Glutamatergic neuron (in vitro differentiated cells): ENCODE results near the gene ZNF839. TPM values are rescaled to one million over a fixed set of nuclear protein-coding genes. Genes with fewer than 3 reads are reported as not detected.

Experiments used
- DNase-seq: peaks from one replicate; pipeline ENCODE4 v3.0.0; 2022
- H3K27ac Mint-ChIP-seq: one replicate; pipeline ENCODE4 v1.8.0; 2020; ENCODE audit warnings: mild to moderate bottlenecking, mixed read lengths, inconsistent platforms; ENCODE audit not compliant: unreplicated experiment
- H3K27me3 Mint-ChIP-seq: one replicate; pipeline ENCODE4 v1.8.0; 2020; ENCODE audit warnings: mild to moderate bottlenecking, moderate library complexity, mixed read lengths, inconsistent platforms; ENCODE audit not compliant: unreplicated experiment
- H3K36me3 Mint-ChIP-seq: one replicate; pipeline ENCODE4 v1.8.0; 2020; ENCODE audit warnings: mild to moderate bottlenecking, mixed read lengths, inconsistent platforms; ENCODE audit not compliant: unreplicated experiment
- H3K4me1 Mint-ChIP-seq: one replicate; pipeline ENCODE4 v1.8.0; 2020; ENCODE audit warnings: mild to moderate bottlenecking, low read depth, mixed read lengths, inconsistent platforms; ENCODE audit not compliant: unreplicated experiment
- H3K4me3 Mint-ChIP-seq: one replicate; pipeline ENCODE4 v1.8.0; 2020; ENCODE audit warnings: mild to moderate bottlenecking, mixed read lengths, inconsistent platforms; ENCODE audit not compliant: unreplicated experiment
- H3K9me3 Mint-ChIP-seq: one replicate; pipeline ENCODE4 v1.8.0; 2020; ENCODE audit warnings: mild to moderate bottlenecking, moderate library complexity, mixed read lengths, inconsistent platforms; ENCODE audit not compliant: unreplicated experiment
- total RNA-seq: library from RNA; stranded (reverse); fragmentation: NEBNext Ultra II Directional; extraction: Animal tissue kit (Norgen Biotek cat#: 25700); gene quantifications from one replicate; pipeline ENCODE4 v1.2.1, GENCODE V29; 2021; ENCODE audit not compliant: unreplicated experiment
- TF ChIP-seq, protein P1 (sequence below): fragments of 200-600 bp; sonication (generic); IDR thresholded peaks from one replicate; pipeline ENCODE4 v1.5.0; 2021; ENCODE audit not compliant: partially characterized antibody, unreplicated experiment

ZNF839 gene
- total RNA-seq, 1 donor from 2014 or later: 13.6 TPM

DNA sequence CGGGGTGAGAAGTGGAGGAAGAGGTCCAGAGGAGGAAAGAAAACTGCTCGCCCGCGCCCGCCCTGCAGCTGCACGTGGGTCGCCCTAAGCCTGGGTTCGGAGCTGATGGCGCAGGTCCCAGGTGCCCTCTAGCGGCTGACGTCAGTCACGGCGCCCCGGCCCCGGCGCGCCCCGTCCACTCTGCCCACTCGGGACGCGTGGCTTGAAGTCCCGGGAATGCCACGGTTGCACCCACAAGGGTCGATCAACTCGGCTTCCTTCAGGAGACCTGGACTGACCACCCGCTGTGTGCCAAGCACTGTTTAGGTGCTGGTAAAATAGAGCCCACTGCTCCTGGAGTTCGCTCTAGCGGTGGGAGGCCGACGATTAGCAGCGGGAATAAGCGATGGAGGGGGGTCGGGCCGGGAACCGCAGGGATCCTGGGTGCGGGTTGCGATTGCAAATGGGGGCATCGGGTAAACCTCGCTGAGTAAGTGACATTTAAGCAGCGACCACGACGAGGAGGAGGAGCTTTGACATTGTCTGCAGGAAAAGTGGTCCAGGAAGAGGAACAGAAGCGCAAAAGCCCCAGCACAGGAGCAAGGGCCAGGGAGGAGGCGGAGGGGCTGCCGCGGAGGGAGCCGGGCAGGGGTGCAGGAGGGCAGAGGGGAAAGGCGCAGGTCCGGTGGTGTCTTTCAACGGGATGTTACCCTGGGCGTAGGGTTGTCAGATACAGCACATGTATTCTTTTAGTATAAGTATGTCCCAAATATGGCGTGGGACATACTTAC is 5.1 kb upstream of the ZNF839 start:
- Mint-ChIP-seq H3K27me3 (peaks cover 35% of the 10 kb centered on the region), H3K4me3 (peak overlapping the region; percentile 89), H3K27ac (peak overlapping the region; percentile 33), H3K4me1 (peaks cover 11% of the 10 kb centered on the region), H3K9me3 (peaks cover 27% of the 10 kb centered on the region), H3K36me3 (no peaks in the 10 kb centered on the region)
- peak; percentile 86 for DNase-seq
- TF ChIP-seq, protein P1, sequence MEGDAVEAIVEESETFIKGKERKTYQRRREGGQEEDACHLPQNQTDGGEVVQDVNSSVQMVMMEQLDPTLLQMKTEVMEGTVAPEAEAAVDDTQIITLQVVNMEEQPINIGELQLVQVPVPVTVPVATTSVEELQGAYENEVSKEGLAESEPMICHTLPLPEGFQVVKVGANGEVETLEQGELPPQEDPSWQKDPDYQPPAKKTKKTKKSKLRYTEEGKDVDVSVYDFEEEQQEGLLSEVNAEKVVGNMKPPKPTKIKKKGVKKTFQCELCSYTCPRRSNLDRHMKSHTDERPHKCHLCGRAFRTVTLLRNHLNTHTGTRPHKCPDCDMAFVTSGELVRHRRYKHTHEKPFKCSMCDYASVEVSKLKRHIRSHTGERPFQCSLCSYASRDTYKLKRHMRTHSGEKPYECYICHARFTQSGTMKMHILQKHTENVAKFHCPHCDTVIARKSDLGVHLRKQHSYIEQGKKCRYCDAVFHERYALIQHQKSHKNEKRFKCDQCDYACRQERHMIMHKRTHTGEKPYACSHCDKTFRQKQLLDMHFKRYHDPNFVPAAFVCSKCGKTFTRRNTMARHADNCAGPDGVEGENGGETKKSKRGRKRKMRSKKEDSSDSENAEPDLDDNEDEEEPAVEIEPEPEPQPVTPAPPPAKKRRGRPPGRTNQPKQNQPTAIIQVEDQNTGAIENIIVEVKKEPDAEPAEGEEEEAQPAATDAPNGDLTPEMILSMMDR: peak; percentile 97

DNA sequence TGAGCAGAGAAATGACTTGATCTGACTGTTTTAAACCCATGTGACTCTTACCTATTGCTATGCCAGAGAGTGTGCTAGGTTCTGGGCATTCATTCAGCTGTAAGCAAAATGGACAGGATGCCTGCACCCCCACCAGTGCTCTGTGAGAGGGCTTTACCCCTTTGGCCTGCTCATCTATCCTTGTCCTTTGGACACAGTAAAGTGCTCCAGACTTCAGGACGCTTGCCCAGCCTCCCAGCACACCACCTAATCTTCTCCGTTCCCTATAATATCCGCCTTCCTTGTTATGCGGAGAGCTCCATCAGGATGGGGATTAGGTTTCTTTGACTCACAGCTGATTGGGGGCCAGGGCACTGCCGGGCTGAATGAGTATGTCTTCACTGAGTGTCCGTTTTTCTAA is 4.4 kb upstream of the ZNF839 start:
- H3K4me1 Mint-ChIP-seq: peaks cover 11% of the 10 kb centered on the region
- H3K9me3 Mint-ChIP-seq: peaks cover 27% of the 10 kb centered on the region
- H3K27ac Mint-ChIP-seq: no peak overlapping the region
- TF ChIP-seq, protein P1: no peak
- DNase-seq: no peak
- H3K27me3 Mint-ChIP-seq: peaks cover 36% of the 10 kb centered on the region
- no peaks in the 10 kb centered on the region for H3K36me3 Mint-ChIP-seq
- H3K4me3 Mint-ChIP-seq: peak overlapping the region; percentile 89

DNA sequence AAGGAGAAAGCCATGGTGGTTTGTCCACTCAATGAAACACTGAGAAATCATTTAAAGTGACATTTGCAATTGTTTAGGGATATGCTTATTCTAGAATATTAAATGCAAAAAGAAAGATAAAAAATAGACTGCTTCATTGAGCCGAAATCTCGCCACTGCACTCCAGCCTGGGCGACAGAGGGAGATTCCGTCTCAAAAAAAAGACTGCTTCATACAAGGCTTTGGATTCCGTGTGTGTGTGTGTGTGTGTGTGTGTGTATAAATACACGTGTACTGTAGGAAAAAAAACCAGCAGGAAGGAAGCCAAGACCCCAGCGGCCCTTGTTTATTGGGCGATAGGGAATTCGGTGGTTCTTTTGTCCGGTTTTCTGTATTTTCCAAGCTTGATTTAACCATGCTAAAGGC is 3.2 kb upstream of the ZNF839 start:
- peak overlapping the region; percentile 98 for H3K27ac Mint-ChIP-seq
- peaks cover 27% of the 10 kb centered on the region for H3K9me3 Mint-ChIP-seq
- no peaks in the 10 kb centered on the region for H3K36me3 Mint-ChIP-seq
- peaks cover 35% of the 10 kb centered on the region for H3K27me3 Mint-ChIP-seq
- H3K4me1 Mint-ChIP-seq: peaks cover 11% of the 10 kb centered on the region
- H3K4me3 Mint-ChIP-seq: peak overlapping the region; percentile 93
- DNase-seq: no peak
- TF ChIP-seq, protein P1: no peak

DNA sequence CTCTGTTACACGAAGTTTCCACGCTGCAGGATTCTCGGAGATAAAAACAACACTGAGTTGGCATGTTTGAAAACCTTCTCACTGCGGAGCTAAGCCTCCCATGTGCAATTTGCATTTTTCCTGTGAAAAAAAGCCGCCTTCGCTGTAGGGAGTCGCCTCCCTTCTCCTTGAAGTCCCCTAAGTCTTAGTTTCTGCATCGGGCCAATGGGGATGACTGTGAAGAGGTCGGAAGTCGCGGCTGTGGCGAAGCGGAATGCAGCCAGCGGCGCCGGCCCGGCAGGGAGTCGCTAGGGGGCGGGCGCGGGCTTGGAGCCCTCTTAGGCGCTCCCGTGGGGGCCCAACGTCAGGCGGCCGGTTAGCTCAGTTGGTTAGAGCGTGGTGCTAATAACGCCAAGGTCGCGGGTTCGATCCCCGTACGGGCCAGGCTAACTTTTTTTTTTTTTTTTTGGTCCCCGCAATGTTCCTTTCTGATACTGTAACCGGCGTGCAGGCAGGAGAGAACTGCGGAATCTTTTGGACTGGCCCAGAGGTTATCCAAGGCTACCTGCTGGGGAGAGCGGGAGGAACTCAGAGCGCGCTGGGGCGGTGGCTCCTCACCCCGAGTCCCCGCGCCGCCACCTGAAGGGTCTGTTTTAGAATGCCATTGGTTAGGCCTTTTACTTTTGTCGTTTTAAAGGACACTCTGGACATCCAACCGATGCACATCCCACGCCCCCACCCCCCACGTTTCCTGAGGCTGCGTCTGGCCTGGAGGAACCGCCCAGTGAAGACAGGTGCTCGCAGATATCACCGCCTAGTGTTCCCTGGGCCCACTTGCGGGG is 2.6 kb upstream of the ZNF839 start:
- peak; percentile 95 for DNase-seq
- peaks cover 35% of the 10 kb centered on the region for H3K27me3 Mint-ChIP-seq
- H3K36me3 Mint-ChIP-seq: no peaks in the 10 kb centered on the region
- H3K4me3 Mint-ChIP-seq: peak overlapping the region; percentile 93
- TF ChIP-seq, protein P1: peak; percentile 84
- H3K4me1 Mint-ChIP-seq: peaks cover 11% of the 10 kb centered on the region
- H3K27ac Mint-ChIP-seq: peak overlapping the region; percentile 98
- peaks cover 27% of the 10 kb centered on the region for H3K9me3 Mint-ChIP-seq
